Adrenal gland (tissue), 5 donors: ENCODE measurements around the gene CHN2.

Source experiments
- POLR2A ChIP-seq, 2 donors: fragments of 450-650 bp; IDR thresholded peaks; one replicate each; pipeline ENCODE4 v1.6.1; 2017; ENCODE audit warnings: antibody characterized with exemption in 2 of 2, mild to moderate bottlenecking in 2 of 2, moderate library complexity in 1 of 2
- TF ChIP-seq, protein P1 (sequence below), 6 experiments: fragments of 450-650 bp in 4 of 6; fragments of 200-600 bp in 2 of 6; sonication (generic) in 1 of 6; IDR thresholded peaks; 1 replicate in 5 of 6; 2 replicates in 1 of 6; pipeline versions ENCODE4 v1.5.1 to v1.8.0; 2016 to 2021; ENCODE audit warnings: antibody characterized with exemption in 6 of 6, mild to moderate bottlenecking in 2 of 6, moderate library complexity in 1 of 6
- donor health status: DM: no; HTN: no; CAD: no.

DNA sequence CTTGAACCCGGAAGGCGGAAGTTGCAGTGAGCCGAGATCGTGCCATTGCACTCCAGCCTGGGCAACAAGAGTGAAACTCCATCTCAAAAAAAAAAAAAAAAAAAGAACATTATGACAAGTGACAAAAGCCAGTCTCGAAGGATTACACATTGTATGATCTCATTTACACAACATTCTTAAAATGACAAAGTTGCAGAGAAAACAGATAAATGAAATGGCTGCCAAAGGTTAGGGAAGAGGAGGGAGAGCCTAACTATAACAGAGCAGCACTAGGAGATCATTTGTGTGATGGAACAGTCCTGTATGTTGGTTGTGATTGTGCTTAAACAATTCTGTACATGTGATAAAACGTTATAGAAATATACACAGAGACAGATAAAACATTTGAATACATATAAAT lies 32.0 kb upstream of the CHN2 start:
- TF ChIP-seq, protein P1, sequence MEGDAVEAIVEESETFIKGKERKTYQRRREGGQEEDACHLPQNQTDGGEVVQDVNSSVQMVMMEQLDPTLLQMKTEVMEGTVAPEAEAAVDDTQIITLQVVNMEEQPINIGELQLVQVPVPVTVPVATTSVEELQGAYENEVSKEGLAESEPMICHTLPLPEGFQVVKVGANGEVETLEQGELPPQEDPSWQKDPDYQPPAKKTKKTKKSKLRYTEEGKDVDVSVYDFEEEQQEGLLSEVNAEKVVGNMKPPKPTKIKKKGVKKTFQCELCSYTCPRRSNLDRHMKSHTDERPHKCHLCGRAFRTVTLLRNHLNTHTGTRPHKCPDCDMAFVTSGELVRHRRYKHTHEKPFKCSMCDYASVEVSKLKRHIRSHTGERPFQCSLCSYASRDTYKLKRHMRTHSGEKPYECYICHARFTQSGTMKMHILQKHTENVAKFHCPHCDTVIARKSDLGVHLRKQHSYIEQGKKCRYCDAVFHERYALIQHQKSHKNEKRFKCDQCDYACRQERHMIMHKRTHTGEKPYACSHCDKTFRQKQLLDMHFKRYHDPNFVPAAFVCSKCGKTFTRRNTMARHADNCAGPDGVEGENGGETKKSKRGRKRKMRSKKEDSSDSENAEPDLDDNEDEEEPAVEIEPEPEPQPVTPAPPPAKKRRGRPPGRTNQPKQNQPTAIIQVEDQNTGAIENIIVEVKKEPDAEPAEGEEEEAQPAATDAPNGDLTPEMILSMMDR (IDR thresholded peaks at IDR 0.05): no peak
- no peak for TF ChIP-seq POLR2A (IDR thresholded peaks at IDR 0.05)
